ENCODE data around the gene AKT1S1. TPM values are rescaled to one million over a fixed set of nuclear protein-coding genes. Genes with fewer than 3 reads are reported as not detected.
A peak's percentile ranks its signal among the peaks of the same experiment; 100 is the strongest.

AKT1S1 gene
- total and polyA plus RNA-seq, 3 donors from 2014 or later: 35.0 to 42.8 (median 35.7) TPM

DNA sequence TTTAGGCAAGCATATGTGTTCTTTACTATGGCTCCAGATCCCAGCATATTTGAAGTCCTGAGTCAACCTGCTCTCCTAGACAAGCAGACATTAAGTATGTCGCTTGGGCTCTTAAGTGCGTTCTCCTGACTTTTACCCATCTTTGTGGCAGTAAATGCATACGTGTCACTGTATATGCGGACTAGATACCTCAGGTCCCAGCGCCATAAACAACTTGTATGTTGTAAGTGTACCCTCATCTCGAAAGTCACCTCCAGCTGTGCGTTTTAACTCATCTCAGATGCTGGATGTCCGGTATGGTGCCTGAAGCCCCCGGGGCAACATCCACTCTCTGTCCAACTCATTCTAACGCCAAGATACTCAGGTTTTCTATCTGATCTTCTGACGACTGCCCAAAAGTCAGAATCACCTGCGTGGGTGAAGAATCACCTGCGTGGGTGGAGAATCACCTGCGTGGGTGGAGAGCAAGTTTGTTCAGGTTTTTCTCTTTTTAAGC is 24.5 kb downstream of the AKT1S1 start:
- Histone ChIP-seq H3K4me1 (peaks cover 25% of the 10 kb centered on the region), H3K27ac (peak overlapping the region in 1 of 2 donors; percentile 39), H3K36me3 (ENCODE audit: low read depth, missing control alignments) (no peaks in the 10 kb centered on the region), H3K27me3 (no peaks in the 10 kb centered on the region), H3K9me3 (no peaks in the 10 kb centered on the region), H3K4me3 (peak overlapping the region in 1 of 2 donors; percentile 78)
- 36 to 45% methylated on average over 14 of the region's 14 CpGs for WGBS, 2 donors
- intact Hi-C loops (cut with DNase I; ENCODE audit: low total_unique reads): no loop called here
- TF ChIP-seq, protein P1, sequence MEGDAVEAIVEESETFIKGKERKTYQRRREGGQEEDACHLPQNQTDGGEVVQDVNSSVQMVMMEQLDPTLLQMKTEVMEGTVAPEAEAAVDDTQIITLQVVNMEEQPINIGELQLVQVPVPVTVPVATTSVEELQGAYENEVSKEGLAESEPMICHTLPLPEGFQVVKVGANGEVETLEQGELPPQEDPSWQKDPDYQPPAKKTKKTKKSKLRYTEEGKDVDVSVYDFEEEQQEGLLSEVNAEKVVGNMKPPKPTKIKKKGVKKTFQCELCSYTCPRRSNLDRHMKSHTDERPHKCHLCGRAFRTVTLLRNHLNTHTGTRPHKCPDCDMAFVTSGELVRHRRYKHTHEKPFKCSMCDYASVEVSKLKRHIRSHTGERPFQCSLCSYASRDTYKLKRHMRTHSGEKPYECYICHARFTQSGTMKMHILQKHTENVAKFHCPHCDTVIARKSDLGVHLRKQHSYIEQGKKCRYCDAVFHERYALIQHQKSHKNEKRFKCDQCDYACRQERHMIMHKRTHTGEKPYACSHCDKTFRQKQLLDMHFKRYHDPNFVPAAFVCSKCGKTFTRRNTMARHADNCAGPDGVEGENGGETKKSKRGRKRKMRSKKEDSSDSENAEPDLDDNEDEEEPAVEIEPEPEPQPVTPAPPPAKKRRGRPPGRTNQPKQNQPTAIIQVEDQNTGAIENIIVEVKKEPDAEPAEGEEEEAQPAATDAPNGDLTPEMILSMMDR (IDR thresholded peaks at IDR 0.05): no peak
- no peak for TF ChIP-seq POLR2A (IDR thresholded peaks at IDR 0.05)
- DNase-seq: no peak

DNA sequence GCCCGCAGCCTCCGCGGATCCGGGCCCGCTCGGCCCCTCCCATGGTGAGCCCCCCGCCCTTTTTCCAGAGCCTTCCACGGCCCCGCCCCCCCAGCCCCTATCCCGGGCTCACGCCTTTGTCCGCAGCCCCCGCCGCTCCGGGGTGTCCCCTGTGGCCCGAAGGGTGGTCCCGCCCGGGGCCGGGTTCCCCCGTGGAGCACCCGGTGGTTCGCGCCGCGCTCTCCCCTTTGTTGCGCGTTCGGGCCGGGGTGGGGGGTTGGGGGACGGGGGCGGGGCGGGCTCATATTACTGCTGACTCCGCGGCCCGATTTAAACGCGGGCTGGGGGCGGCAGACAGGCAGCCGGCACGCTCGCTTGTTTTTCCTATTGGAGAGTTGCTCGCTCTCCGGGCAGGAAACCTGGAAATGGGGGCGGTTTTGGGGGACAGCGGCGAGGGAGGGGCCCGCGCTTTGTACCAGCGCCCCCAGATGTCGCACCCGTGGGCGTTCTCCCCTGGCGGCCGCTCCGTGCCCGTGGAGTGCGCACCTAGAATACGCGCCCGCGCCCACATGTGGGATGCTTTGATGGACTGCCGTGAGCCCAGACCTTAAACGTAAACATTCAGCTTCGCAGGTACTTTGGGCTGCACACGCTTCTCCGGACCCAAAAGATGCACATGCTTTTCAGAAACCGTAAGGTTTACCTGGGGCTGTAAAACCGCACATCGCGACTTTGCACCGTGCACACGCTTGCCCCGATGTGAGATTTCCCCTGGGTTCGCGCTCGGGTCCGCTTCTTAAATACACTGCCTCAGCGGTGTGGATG is 25.5 kb downstream of the AKT1S1 start:
- intact Hi-C loops (cut with DNase I; ENCODE audit: low total_unique reads): no loop called here

DNA sequence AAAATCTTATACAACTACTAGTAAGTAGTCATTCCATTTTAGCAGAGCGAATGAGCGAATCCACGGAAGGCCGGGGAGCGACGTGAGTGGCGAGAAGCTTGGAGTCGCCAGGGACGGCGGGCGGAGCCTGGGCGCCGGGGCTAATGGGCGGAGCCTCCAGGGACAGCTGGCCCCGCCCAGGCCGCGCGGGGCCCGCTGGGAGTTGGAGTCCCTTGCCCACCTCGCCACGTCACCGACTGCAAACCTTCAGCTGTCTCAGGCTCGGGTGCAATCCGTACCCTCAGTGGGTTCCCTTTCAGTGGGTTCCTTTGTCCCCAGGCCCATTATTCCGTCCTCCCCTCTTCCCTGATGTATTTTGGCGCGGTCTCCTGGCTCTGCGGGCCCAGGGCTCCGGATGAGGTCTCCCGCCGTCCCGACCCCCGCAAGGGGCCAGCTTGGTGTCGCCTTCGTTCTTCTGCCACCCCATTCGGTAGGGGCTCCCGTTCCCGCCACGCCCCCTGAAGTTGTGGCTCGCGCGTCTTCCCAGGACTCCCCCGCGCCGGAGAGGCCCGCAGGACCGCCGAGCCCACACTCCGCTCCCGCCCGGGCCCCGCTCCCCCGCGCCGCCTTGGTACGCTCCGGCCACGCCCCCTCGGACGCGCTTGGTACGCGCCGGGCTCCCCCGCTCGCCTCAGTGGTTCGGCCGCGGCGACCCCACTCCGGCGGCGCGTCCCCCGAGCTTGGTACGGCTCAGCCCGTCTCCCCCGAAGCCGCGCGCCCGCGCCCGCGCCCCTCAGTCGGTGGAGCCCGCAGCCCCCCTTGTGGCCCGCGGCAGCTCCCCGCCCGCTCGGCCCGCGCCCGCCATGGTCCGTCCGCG is 26.4 kb downstream of the AKT1S1 start, which contains the start of gene PTOV1:
TSS of gene PTOV1 (plus strand) at position 673 of the 856 bp plus-strand sequence.
- Histone ChIP-seq H3K27me3 (no peaks in the 10 kb centered on the region), H3K9me3 (no peaks in the 10 kb centered on the region), H3K4me3 (peak within 1 kb of the TSS; percentile 78 to 88), H3K36me3 (ENCODE audit: low read depth, missing control alignments) (no peaks in the 10 kb centered on the region), H3K27ac (peak within 1 kb of the TSS; percentile 97 to 100), H3K4me1 (peaks cover 21% of the 10 kb centered on the region)
- intact Hi-C loops (cut with DNase I; ENCODE audit: low total_unique reads): no loop called here
- peak; percentile 95 for DNase-seq
- 1 to 2% methylated on average over 20 to 64 of the region's 98 CpGs for WGBS, 2 donors
- TF ChIP-seq, protein P1 (IDR thresholded peaks at IDR 0.05): peak in 1 of 3 experiments; percentile 1
- TF ChIP-seq POLR2A (IDR thresholded peaks at IDR 0.05): peak; percentile 15

More for the DNA sequence above, 25.5 kb downstream of the AKT1S1 start:
- TF ChIP-seq, protein P1 (IDR thresholded peaks at IDR 0.05): no peak
- TF ChIP-seq POLR2A (IDR thresholded peaks at IDR 0.05): no peak
- Histone ChIP-seq H3K4me3 (peak overlapping the region; percentile 78 to 88), H3K36me3 (ENCODE audit: low read depth, missing control alignments) (no peaks in the 10 kb centered on the region), H3K27ac (peak overlapping the region; percentile 79 to 100), H3K27me3 (no peaks in the 10 kb centered on the region), H3K9me3 (no peaks in the 10 kb centered on the region), H3K4me1 (peaks cover 21% of the 10 kb centered on the region)
- 1 to 3% methylated on average over 24 to 36 of the region's 78 CpGs for WGBS, 2 donors
- DNase-seq: peak; percentile 43

DNA sequence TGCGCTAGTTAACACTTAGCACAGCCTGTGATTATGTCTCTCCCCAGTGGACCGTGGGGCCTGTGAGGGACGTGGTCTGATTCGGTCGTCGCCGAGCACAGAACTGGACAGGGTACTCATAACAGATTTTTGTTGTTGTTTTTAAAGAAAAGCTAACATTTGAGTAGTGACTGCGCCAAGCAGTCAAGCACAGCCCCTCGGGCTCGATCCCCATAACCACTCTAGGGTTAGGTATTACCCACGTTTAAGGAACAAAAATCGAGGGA is 27.0 kb downstream of the AKT1S1 start:
- no peaks in the 10 kb centered on the region for H3K9me3 ChIP-seq
- peak overlapping the region; percentile 78 to 88 for H3K4me3 ChIP-seq
- intact Hi-C loops (cut with DNase I; ENCODE audit: low total_unique reads): no loop called here
- H3K27ac ChIP-seq: peak overlapping the region; percentile 97 to 100
- no peaks in the 10 kb centered on the region for H3K36me3 ChIP-seq (ENCODE audit: low read depth, missing control alignments)
- 54 to 56% methylated on average over 12 of the region's 12 CpGs for WGBS, 2 donors
- TF ChIP-seq, protein P1 (IDR thresholded peaks at IDR 0.05): no peak
- TF ChIP-seq POLR2A (IDR thresholded peaks at IDR 0.05): no peak
- no peaks in the 10 kb centered on the region for H3K27me3 ChIP-seq
- peaks cover 21% of the 10 kb centered on the region for H3K4me1 ChIP-seq
- DNase-seq: no peak
